K562 (cell line): ENCODE results near the gene SAMD11. TPM values are rescaled to one million over a fixed set of nuclear protein-coding genes. Genes with fewer than 3 reads are reported as not detected.

Experiments used
- ATF1 ChIP-seq, 2 experiments: fragments of 450-650 bp in 1 of 2; IDR thresholded peaks; 2 replicates each; pipeline ENCODE4 v1.6.1; 2016; ENCODE audit warnings: missing compliant biosample characterization in 1 of 2, missing genetic modification characterization in 1 of 2
- BRD4 ChIP-seq: fragments of 200-600 bp; sonication (generic); IDR thresholded peaks from 2 replicates; pipeline ENCODE4 v1.6.1; 2017; ENCODE audit warnings: inconsistent platforms
- CBFB ChIP-seq: sonication (generic); formaldehyde crosslinking; IDR thresholded peaks from 2 replicates; pipeline ENCODE4 v1.4.0; 2020; ENCODE audit warnings: mild to moderate bottlenecking, missing genetic modification reagents
- CBX5 ChIP-seq: IDR thresholded peaks from 2 replicates; pipeline ENCODE4 v1.6.1; 2014; ENCODE audit warnings: low read depth, borderline replicate concordance
- CBX8 ChIP-seq: fragments of 200-600 bp; sonication (generic); IDR thresholded peaks from 2 replicates; pipeline ENCODE4 v1.6.1; 2012; ENCODE audit warnings: borderline replicate concordance, mixed run types, low read depth, mild to moderate bottlenecking, moderate library complexity, mixed read lengths, low read length, control low read depth, inconsistent platforms; ENCODE audit not compliant: poor library complexity, severe bottlenecking; ENCODE audit errors: extremely low read depth
- COPS2 ChIP-seq: fragments of 450-650 bp; conservative IDR thresholded peaks from 2 replicates; pipeline ENCODE4 v1.6.1; 2016; ENCODE audit warnings: mild to moderate bottlenecking, moderate library complexity
- ELK1 ChIP-seq: sonication (generic); formaldehyde crosslinking; IDR thresholded peaks from 2 replicates; pipeline ENCODE4 v1.8.1; 2022; ENCODE audit warnings: missing genetic modification reagents
- HMG20A ChIP-seq: fragments of 450-650 bp; formaldehyde crosslinking; conservative IDR thresholded peaks from 2 replicates; pipeline ENCODE4 v1.4.0; 2020; ENCODE audit warnings: mild to moderate bottlenecking, mixed read lengths
- HNRNPL ChIP-seq: fragments of 200-400 bp; formaldehyde crosslinking; IDR thresholded peaks from 2 replicates; pipeline ENCODE4 v1.6.1; 2017; ENCODE audit warnings: low read depth, mild to moderate bottlenecking, low read length
- KAT7 ChIP-seq: sonication (generic); formaldehyde crosslinking; IDR thresholded peaks from 2 replicates; pipeline ENCODE4 v1.8.0; 2022; ENCODE audit warnings: missing genetic modification reagents, mild to moderate bottlenecking, borderline replicate concordance
- NEUROD1 ChIP-seq: fragments of 150-350 bp; IDR thresholded peaks from 2 replicates; pipeline ENCODE4 v1.6.1; 2014; ENCODE audit warnings: borderline replicate concordance, low read length, low read depth; ENCODE audit not compliant: partially characterized antibody
- NONO ChIP-seq, 2 experiments: fragments of 200-400 bp in 1 of 2; fragments of 450-650 bp in 1 of 2; formaldehyde crosslinking in 1 of 2; IDR thresholded peaks; 2 replicates each; pipeline ENCODE4 v1.6.1; 2017; ENCODE audit warnings: low read depth in 2 of 2, mild to moderate bottlenecking in 2 of 2, moderate library complexity in 2 of 2, low read length in 1 of 2
- PHF8 ChIP-seq: fragments of 200-600 bp; sonication (generic); IDR thresholded peaks from 2 replicates; pipeline ENCODE4 v1.6.1; 2012; ENCODE audit warnings: mixed run types, mild to moderate bottlenecking, inconsistent platforms, low read length, moderate library complexity, borderline replicate concordance
- POLR2AphosphoS5 ChIP-seq: IDR thresholded peaks from 2 replicates; pipeline ENCODE4 v1.6.1; 2011; ENCODE audit warnings: mild to moderate bottlenecking, low read depth, low read length, moderate library complexity; ENCODE audit not compliant: control insufficient read depth, insufficient read depth
- RFX1 ChIP-seq: fragments of 450-650 bp; IDR thresholded peaks from 2 replicates; pipeline ENCODE4 v1.6.1; 2016; ENCODE audit warnings: mild to moderate bottlenecking, moderate library complexity
- SPI1 ChIP-seq: IDR thresholded peaks from 2 replicates; pipeline ENCODE4 v1.6.1; 2011; ENCODE audit warnings: low read depth, low read length, control low read depth, borderline replicate concordance
- SREBF2 ChIP-seq: sonication (generic); formaldehyde crosslinking; IDR thresholded peaks from 2 replicates; pipeline ENCODE4 v1.4.0; 2020; ENCODE audit warnings: mild to moderate bottlenecking, missing genetic modification reagents
- TCF3 ChIP-seq: sonication (generic); formaldehyde crosslinking; IDR thresholded peaks from 2 replicates; pipeline ENCODE4 v1.4.0; 2020; ENCODE audit warnings: mild to moderate bottlenecking, missing genetic modification reagents
- UBTF ChIP-seq, 2 experiments: IDR thresholded peaks; 2 replicates each; pipeline ENCODE4 v1.6.1; 2012; ENCODE audit warnings: improper control_type of control experiment in 2 of 2, low read depth in 2 of 2, low read length in 2 of 2, borderline replicate concordance in 1 of 2
- ZFP30 ChIP-seq: fragments of 250-450 bp; sonication (Bioruptor Pico); IDR thresholded peaks from 2 replicates; pipeline ENCODE4 v1.8.0; 2022; ENCODE audit warnings: moderate library complexity, mild to moderate bottlenecking, inconsistent platforms, borderline replicate concordance
- ZNF263 ChIP-seq: sonication (generic); formaldehyde crosslinking; IDR thresholded peaks from 2 replicates; pipeline ENCODE4 v1.8.0; 2022; ENCODE audit warnings: mild to moderate bottlenecking, missing genetic modification reagents, borderline replicate concordance
- ZNF766 ChIP-seq: fragments of 200-800 bp; sonication (Bioruptor generic); conservative IDR thresholded peaks from 2 replicates; pipeline ENCODE4 v1.6.1; 2016; ENCODE audit warnings: missing genetic modification characterization, missing compliant biosample characterization
- polyA plus RNA-seq, 8 experiments: library from polyadenylated mRNA; depleted of rRNA in 4 of 8; stranded (reverse) in 5 of 8; unstranded in 3 of 8; fragments of >200 nt; fragmentation: Nextera tagmentation in 2 of 8; fragmentation: Illumina TruSeq in 1 of 8; extraction: Ambion mirVana in 2 of 8; extraction: Trizol in 1 of 8; gene quantifications; 2 replicates each; pipeline versions ENCODE4 v1.2.1 to v1.2.3, GENCODE V29; 2011 to 2014; ENCODE audit warnings: inconsistent platforms in 1 of 8, missing spikeins in 1 of 8
- total RNA-seq, 7 experiments: library from RNA; depleted of rRNA in 6 of 7; stranded (reverse); fragments of >200 nt in 6 of 7; fragmentation: Illumina TruSeq in 2 of 7; extraction: Trizol in 2 of 7; gene quantifications; 2 replicates each; pipeline versions ENCODE4 v1.2.1 to v1.2.3, GENCODE V29; 2011 to 2021; ENCODE audit warnings: low replicate concordance in 1 of 7
- TF ChIP-seq, protein P1 (sequence below): fragments of 450-650 bp; formaldehyde crosslinking; conservative IDR thresholded peaks from 2 replicates; pipeline ENCODE4 v1.4.0; 2022; ENCODE audit warnings: mild to moderate bottlenecking, missing genetic modification characterization

The SAMD11 gene
- total and polyA plus RNA-seq, 9 of the 15 experiments (the other 6 are each of a cell fraction or from before 2014, with no cell fraction given), result 0.07 to 0.82 (median 0.11) TPM; not detected in 2

GRCh38 chr1:960363-961131 lies 36.8 kb downstream of the SAMD11 start, which contains the start of gene KLHL17 (continued):
- TF ChIP-seq CBX5 (no peak), NEUROD1 (peak; percentile 51), ZNF263 (no peak), KAT7 (CRISPR knock-in tag) (no peak), TCF3 (CRISPR knock-in tag) (no peak), RFX1 (no peak), CBX8 (no peak), HMG20A (no peak), HNRNPL (no peak), UBTF (IDR thresholded peaks at IDR 0.05; ENCODE audit: borderline replicate concordance in 1 of 2, low read depth in 2 of 2, low read length in 2 of 2) (0 out of 4 replicates have a peak, but pooled peaks of 1 of the 2 experiments have one; percentile 39), POLR2AphosphoS5 (no peak), NONO (IDR thresholded peaks at IDR 0.05; ENCODE audit: low read depth in 2 of 2, low read length in 1 of 2) (peak in 1 of 2 experiments; percentile 91; a peak in 2 of 4 replicates), SREBF2 (CRISPR knock-in tag) (no peak), PHF8 (peak; percentile 38; the same call in 1 of the 2 replicates), ELK1 (CRISPR knock-in tag) (no peak), SPI1 (no peak), ZNF766 (no peak), ZFP30 (CRISPR knock-in tag) (no peak), BRD4 (no peak), COPS2 (no peak), ATF1 (CRISPR knock-in tag; IDR thresholded peaks at IDR 0.05) (no peak), ATF1 (tag; IDR thresholded peaks at IDR 0.05) (no peak), CBFB (CRISPR knock-in tag) (no peak)
- TF ChIP-seq, protein P1, sequence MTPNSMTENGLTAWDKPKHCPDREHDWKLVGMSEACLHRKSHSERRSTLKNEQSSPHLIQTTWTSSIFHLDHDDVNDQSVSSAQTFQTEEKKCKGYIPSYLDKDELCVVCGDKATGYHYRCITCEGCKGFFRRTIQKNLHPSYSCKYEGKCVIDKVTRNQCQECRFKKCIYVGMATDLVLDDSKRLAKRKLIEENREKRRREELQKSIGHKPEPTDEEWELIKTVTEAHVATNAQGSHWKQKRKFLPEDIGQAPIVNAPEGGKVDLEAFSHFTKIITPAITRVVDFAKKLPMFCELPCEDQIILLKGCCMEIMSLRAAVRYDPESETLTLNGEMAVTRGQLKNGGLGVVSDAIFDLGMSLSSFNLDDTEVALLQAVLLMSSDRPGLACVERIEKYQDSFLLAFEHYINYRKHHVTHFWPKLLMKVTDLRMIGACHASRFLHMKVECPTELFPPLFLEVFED (CRISPR knock-in tag), result no peak
